B cell (primary cell): ENCODE measurements around the gene LLPH. TPM values are rescaled to one million over a fixed set of nuclear protein-coding genes. Genes with fewer than 3 reads are reported as not detected.

ENCODE experiments used
- ATAC-seq: fragments of 200-7000 bp; cut with Tn5 transposase; one replicate; pipeline ENCODE4 v1.10.0; 2021; ENCODE audit warnings: low read depth, mild to moderate bottlenecking, moderate number of reproducible peaks, moderate library complexity
- CTCF ChIA-PET: fragments of 350-600 bp; sonication (Branson Sonifier 250); formaldehyde crosslinking; loops from one replicate; lab custom pipeline; 2021; ENCODE audit warnings: antibody characterized with exemption, inconsistent platforms; lab: Charles Lee
- POLR2A ChIA-PET: fragments of 350-600 bp; sonication (Branson Sonifier 250); formaldehyde crosslinking; loops from one replicate; lab custom pipeline; 2021; ENCODE audit warnings: antibody characterized with exemption; lab: Charles Lee
- DNase-seq: peaks from one replicate; pipeline ENCODE4 v3.0.0; 2013
- H2AFZ ChIP-seq: 2 replicates; pipeline ENCODE4 v1.6.1; 2012; ENCODE audit warnings: mild to moderate bottlenecking, low read depth, low read length; ENCODE audit not compliant: insufficient read depth, poor library complexity, severe bottlenecking
- H3K27ac ChIP-seq, 2 donors: 1 replicate in 1 of 2; 2 replicates in 1 of 2; pipeline ENCODE4 v1.5.1; 2012 to 2013; ENCODE audit warnings: low read length in 2 of 2, mild to moderate bottlenecking in 2 of 2, moderate library complexity in 1 of 2
- H3K27me3 ChIP-seq, 4 experiments: fragments of 200-600 bp in 1 of 4; sonication (generic) in 1 of 4; replicated peaks in 1 of 4; 1 replicate in 2 of 4; 2 replicates in 2 of 4; pipeline versions ENCODE4 v1.6.1 to v1.7.0; 2013 to 2016; ENCODE audit warnings: low read length in 3 of 4, mild to moderate bottlenecking in 2 of 4, mixed read lengths in 1 of 4, moderate library complexity in 1 of 4; ENCODE audit not compliant: insufficient read depth in 4 of 4, control insufficient read depth in 3 of 4; ENCODE audit errors: control extremely low read depth in 1 of 4
- H3K36me3 ChIP-seq, 2 experiments: replicated peaks in 1 of 2; 1 replicate in 1 of 2; 2 replicates in 1 of 2; pipeline versions ENCODE4 v1.6.1 to v1.7.1; 2013; ENCODE audit warnings: low read length in 1 of 2; ENCODE audit not compliant: insufficient read depth in 2 of 2, control insufficient read depth in 1 of 2; ENCODE audit errors: control extremely low read depth in 1 of 2, extremely low read depth in 1 of 2
- H3K4me1 ChIP-seq, 2 donors: fragments of 200-600 bp in 1 of 2; sonication (generic) in 1 of 2; 1 replicate in 1 of 2; 2 replicates in 1 of 2; pipeline versions ENCODE4 v1.5.1 to v1.6.1; 2013 to 2017; ENCODE audit warnings: low read length in 2 of 2; ENCODE audit not compliant: control insufficient read depth in 2 of 2, insufficient read depth in 2 of 2
- H3K4me2 ChIP-seq: replicated peaks from 2 replicates; pipeline ENCODE3; 2012; ENCODE audit warnings: mild to moderate bottlenecking, low read depth, low read length; ENCODE audit not compliant: poor library complexity, severe bottlenecking
- H3K4me3 ChIP-seq, 5 experiments: fragments of 200-600 bp in 1 of 5; sonication (generic) in 1 of 5; 1 replicate in 3 of 5; 2 replicates in 2 of 5; pipeline versions ENCODE4 v1.5.1 to v1.7.0; 2011 to 2016; ENCODE audit warnings: low read length in 4 of 5, mild to moderate bottlenecking in 4 of 5, low read depth in 2 of 5, control low read depth in 1 of 5, moderate library complexity in 1 of 5; ENCODE audit not compliant: insufficient read depth in 1 of 5; ENCODE audit errors: control extremely low read depth in 1 of 5, extremely low read depth in 1 of 5
- H3K79me2 ChIP-seq: fragments of 200-600 bp; sonication (generic); one replicate; pipeline ENCODE4 v1.6.0; 2016; ENCODE audit warnings: low read length; ENCODE audit not compliant: control insufficient read depth, insufficient read depth
- H3K9ac ChIP-seq: fragments of 200-600 bp; sonication (generic); 2 replicates; pipeline ENCODE4 v1.6.1; 2017; ENCODE audit warnings: mild to moderate bottlenecking, low read length, moderate library complexity
- H3K9me3 ChIP-seq, 3 donors: one replicate each; pipeline versions ENCODE4 v1.6.1 to v1.7.1; 2013; ENCODE audit warnings: low read length in 2 of 3; ENCODE audit not compliant: control insufficient read depth in 2 of 3, insufficient read depth in 1 of 3; ENCODE audit errors: control extremely low read depth in 1 of 3
- H4K20me1 ChIP-seq: 2 replicates; pipeline ENCODE4 v1.6.0; 2012; ENCODE audit warnings: mild to moderate bottlenecking, low read length; ENCODE audit not compliant: insufficient read depth, control insufficient read depth, poor library complexity, severe bottlenecking
- H3K27ac Mint-ChIP-seq: one replicate; pipeline ENCODE4 v1.8.0; 2021; ENCODE audit warnings: mixed read lengths
- H3K27me3 Mint-ChIP-seq: one replicate; pipeline ENCODE4 v1.8.0; 2021; ENCODE audit warnings: mixed read lengths
- H3K4me1 Mint-ChIP-seq: one replicate; pipeline ENCODE4 v1.8.0; 2021; ENCODE audit warnings: mixed read lengths
- H3K4me3 Mint-ChIP-seq: one replicate; pipeline ENCODE4 v1.8.0; 2021; ENCODE audit warnings: mixed read lengths
- H3K9me3 Mint-ChIP-seq: one replicate; pipeline ENCODE4 v1.8.0; 2022; ENCODE audit warnings: mixed read lengths; ENCODE audit not compliant: insufficient read depth
- EZH2 ChIP-seq: IDR thresholded peaks from 2 replicates; pipeline ENCODE4 v1.6.1; 2012; ENCODE audit warnings: borderline replicate concordance, low read depth, mild to moderate bottlenecking, moderate library complexity, low read length; ENCODE audit not compliant: insufficient read depth, poor library complexity, severe bottlenecking
- WGBS: methylation state at CpG from one replicate; pipeline ENCODE4 v1.1.5; 2013; ENCODE audit warnings: missing lambda C conversion rate; ENCODE audit not compliant: insufficient coverage; 5-methylcytosine and 5-hydroxymethylcytosine counted together
- intact Hi-C: fragments of 100-400 bp; cut with micrococcal nuclease; formaldehyde crosslinking; loops from one replicate; pipeline ENCODE4 v1.10.0; 2022
- polyA plus RNA-seq: library from polyadenylated mRNA; depleted of rRNA; stranded (reverse); fragments of >200 nt; gene quantifications from 2 replicates; pipeline ENCODE4 v1.2.3, GENCODE V29; 2012
- total RNA-seq, 2 donors: library from RNA; stranded (reverse); fragments of 120-200 nt in 1 of 2; gene quantifications; 1 replicate in 1 of 2; 2 replicates in 1 of 2; pipeline versions ENCODE4 v1.2.3 to v1.2.4, GENCODE V29; 2013 to 2022
- TF ChIP-seq, protein P1 (sequence below): fragments of 200-600 bp; IDR thresholded peaks from one replicate; pipeline ENCODE4 v1.8.0; 2022; ENCODE audit warnings: antibody characterized with exemption, mild to moderate bottlenecking

The LLPH gene
- total and polyA plus RNA-seq, 2 donors (not counting 1 experiment from before 2014, with no cell fraction given): 2.1 to 23.4 TPM

DNA sequence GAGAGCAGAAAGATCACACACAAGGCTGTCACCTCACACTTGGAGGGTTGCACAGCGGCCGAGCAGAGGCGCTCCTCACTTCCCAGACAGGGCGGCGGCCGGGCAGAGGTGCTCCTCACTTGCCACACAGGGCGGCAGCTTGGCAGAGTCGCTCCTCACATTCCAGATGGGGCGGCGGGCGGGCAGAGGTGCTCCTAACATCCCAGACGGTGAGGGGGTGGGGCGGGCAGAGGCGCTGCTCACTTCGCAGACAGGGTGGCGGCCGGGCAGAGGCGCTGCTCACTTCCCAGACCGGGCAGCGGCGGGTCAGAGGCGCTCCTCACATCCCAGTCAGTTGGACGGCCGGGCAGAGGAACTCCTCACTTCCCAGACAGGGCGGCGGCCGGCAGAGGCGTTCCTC, 30.2 kb upstream of the LLPH start:
- H3K9ac ChIP-seq: no peak overlapping the region
- ATAC-seq (no peak), DNase-seq (no peak)
- H3K4me3 Mint-ChIP-seq: no peak overlapping the region
- peaks cover 5 to 36% of the 10 kb centered on the region in 2 experiments for H3K36me3 ChIP-seq
- no peaks in the 10 kb centered on the region for H3K9me3 Mint-ChIP-seq
- over 99% methylated on average over 21 of the region's 28 CpGs for WGBS
- peaks cover 99% of the 10 kb centered on the region for H3K79me2 ChIP-seq
- no peak overlapping the region for H3K4me2 ChIP-seq
- TF ChIP-seq, protein P1, sequence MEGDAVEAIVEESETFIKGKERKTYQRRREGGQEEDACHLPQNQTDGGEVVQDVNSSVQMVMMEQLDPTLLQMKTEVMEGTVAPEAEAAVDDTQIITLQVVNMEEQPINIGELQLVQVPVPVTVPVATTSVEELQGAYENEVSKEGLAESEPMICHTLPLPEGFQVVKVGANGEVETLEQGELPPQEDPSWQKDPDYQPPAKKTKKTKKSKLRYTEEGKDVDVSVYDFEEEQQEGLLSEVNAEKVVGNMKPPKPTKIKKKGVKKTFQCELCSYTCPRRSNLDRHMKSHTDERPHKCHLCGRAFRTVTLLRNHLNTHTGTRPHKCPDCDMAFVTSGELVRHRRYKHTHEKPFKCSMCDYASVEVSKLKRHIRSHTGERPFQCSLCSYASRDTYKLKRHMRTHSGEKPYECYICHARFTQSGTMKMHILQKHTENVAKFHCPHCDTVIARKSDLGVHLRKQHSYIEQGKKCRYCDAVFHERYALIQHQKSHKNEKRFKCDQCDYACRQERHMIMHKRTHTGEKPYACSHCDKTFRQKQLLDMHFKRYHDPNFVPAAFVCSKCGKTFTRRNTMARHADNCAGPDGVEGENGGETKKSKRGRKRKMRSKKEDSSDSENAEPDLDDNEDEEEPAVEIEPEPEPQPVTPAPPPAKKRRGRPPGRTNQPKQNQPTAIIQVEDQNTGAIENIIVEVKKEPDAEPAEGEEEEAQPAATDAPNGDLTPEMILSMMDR: no peak
- no peak for TF ChIP-seq EZH2
- intact Hi-C loops: no loop called here
- peaks cover 20 to 22% of the 10 kb centered on the region in 2 donors for H3K4me1 ChIP-seq
- no peak overlapping the region for H2AFZ ChIP-seq
- H3K4me3 ChIP-seq: no peak overlapping the region
- peaks cover 0 to 11% (median 0%) of the 10 kb centered on the region in 3 donors for H3K9me3 ChIP-seq
- no peak overlapping the region for H3K27ac Mint-ChIP-seq
- ChIA-PET CTCF (no interaction called here), POLR2A (no interaction called here)
- no peaks in the 10 kb centered on the region for H3K27me3 Mint-ChIP-seq
- H3K4me1 Mint-ChIP-seq: peaks cover 57% of the 10 kb centered on the region
- H4K20me1 ChIP-seq: peaks cover 93% of the 10 kb centered on the region
- no peak overlapping the region for H3K27ac ChIP-seq
- H3K27me3 ChIP-seq: no peaks in the 10 kb centered on the region

DNA sequence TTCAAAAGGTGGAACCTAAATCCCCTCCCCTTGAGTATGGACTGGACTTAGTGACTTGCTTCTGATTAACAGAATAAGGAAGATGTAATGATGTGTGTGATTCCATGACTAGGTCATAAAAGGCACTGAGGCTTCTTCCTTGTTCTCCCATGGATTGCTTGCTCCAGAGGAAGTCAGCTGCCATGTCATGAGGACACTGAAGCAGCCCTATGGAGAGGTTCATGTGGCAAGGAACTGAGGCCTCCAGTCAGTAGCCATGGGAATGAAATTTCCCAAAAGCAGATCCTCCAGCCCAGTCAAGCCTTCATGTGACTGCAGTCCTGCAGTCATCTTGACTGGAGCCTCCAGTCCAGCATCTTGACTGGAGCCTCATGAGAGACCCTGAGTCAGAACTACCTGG, 28.6 kb upstream of the LLPH start:
- Histone ChIP-seq H4K20me1 (peaks cover 92% of the 10 kb centered on the region), H3K36me3 (peaks cover 5 to 33% of the 10 kb centered on the region in 2 experiments), H3K9ac (no peak overlapping the region), H3K4me1 (peaks cover 13 to 16% of the 10 kb centered on the region in 2 donors), H3K9me3 (peaks cover 0 to 7% (median 0%) of the 10 kb centered on the region in 3 donors), H3K27ac (no peak overlapping the region), H3K4me3 (no peak overlapping the region), H3K4me2 (no peak overlapping the region), H2AFZ (no peak overlapping the region), H3K27me3 (no peaks in the 10 kb centered on the region), H3K79me2 (peaks cover 98% of the 10 kb centered on the region)
- TF ChIP-seq, protein P1: no peak
- no peak for TF ChIP-seq EZH2
- ATAC-seq: no peak
- Mint-ChIP-seq H3K4me3 (no peak overlapping the region), H3K4me1 (peaks cover 54% of the 10 kb centered on the region), H3K27ac (no peak overlapping the region), H3K9me3 (no peaks in the 10 kb centered on the region), H3K27me3 (no peaks in the 10 kb centered on the region)
- ChIA-PET CTCF (interaction anchor here (0.6 to 0.7 kb wide), 2 partner anchors 70 to 535 kb away, joined by 3 to 4 read pairs; no protein-coding TSS in a partner anchor), POLR2A (no interaction called here)
- DNase-seq: no peak
- intact Hi-C loops: no loop called here
